ENCODE results near the gene EXOC3L4. TPM values are rescaled to one million over a fixed set of nuclear protein-coding genes. Genes with fewer than 3 reads are reported as not detected.

EXOC3L4 gene
- total RNA-seq, 2 donors from 2014 or later, result 0.27 to 2.0 TPM

DNA sequence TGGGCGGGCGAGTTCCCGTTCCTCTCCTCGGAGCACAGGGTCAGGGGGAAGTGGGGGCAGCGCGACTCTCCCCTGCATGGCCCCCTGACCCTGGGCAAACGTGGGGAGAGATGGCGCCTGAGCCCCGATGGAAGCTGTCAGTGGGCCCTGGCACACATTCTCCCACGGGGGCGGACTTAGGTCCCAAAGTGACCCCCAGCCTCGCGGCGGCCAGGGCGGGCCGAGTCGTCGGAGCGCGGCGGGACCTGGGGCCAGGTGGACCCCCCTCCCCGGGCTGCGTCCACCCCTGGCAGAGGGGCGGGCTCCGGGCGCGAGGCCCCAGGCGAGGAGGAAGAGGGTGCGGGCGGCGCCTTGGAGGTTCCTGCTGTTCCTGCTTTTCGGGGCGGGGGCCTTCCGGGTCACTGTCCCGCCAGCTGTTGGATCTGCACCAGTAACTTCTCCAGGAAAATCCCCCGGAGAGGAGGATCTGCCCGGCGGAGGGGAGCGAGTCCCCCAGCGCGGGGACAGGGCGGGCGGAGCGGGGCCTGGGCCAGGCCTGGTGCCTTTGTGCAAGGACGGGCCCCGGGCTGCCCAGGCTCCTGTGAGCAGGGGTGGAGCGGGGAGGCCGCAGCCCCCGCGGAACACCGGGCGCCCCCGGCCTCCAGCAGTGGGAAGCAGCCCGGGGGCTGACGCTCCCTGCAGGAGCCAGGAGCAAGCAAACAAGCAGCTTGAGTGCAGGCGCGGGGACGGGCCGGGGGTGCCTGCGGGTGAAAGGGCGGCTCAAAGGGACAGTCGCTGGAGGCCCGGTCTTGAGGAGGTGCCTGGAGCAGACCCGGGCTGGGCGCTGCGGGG is 44.0 kb downstream of the EXOC3L4 start:
- H3K27ac ChIP-seq, result peak overlapping the region; percentile 14 to 30
- no peaks in the 10 kb centered on the region for H3K36me3 ChIP-seq
- 37% methylated on average over 52 of the region's 66 CpGs for WGBS
- TF ChIP-seq POLR2A (IDR thresholded peaks at IDR 0.05) (no peak), POLR2AphosphoS5 (IDR thresholded peaks at IDR 0.05) (no peak)
- TF ChIP-seq, protein P1, sequence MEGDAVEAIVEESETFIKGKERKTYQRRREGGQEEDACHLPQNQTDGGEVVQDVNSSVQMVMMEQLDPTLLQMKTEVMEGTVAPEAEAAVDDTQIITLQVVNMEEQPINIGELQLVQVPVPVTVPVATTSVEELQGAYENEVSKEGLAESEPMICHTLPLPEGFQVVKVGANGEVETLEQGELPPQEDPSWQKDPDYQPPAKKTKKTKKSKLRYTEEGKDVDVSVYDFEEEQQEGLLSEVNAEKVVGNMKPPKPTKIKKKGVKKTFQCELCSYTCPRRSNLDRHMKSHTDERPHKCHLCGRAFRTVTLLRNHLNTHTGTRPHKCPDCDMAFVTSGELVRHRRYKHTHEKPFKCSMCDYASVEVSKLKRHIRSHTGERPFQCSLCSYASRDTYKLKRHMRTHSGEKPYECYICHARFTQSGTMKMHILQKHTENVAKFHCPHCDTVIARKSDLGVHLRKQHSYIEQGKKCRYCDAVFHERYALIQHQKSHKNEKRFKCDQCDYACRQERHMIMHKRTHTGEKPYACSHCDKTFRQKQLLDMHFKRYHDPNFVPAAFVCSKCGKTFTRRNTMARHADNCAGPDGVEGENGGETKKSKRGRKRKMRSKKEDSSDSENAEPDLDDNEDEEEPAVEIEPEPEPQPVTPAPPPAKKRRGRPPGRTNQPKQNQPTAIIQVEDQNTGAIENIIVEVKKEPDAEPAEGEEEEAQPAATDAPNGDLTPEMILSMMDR (IDR thresholded peaks at IDR 0.05), result no peak
- no peaks in the 10 kb centered on the region for H3K9me3 ChIP-seq
- DNase-seq (ENCODE audit: low spot score), result no peak
- intact Hi-C loops (cut with DNase I), result no loop called here
- H3K27me3 ChIP-seq (replicated peaks; ENCODE audit: insufficient read depth), result no peaks in the 10 kb centered on the region
- no peaks in the 10 kb centered on the region for H3K4me1 ChIP-seq (replicated peaks)
- peak overlapping the region; percentile 0 to 5 for H3K4me3 ChIP-seq

DNA sequence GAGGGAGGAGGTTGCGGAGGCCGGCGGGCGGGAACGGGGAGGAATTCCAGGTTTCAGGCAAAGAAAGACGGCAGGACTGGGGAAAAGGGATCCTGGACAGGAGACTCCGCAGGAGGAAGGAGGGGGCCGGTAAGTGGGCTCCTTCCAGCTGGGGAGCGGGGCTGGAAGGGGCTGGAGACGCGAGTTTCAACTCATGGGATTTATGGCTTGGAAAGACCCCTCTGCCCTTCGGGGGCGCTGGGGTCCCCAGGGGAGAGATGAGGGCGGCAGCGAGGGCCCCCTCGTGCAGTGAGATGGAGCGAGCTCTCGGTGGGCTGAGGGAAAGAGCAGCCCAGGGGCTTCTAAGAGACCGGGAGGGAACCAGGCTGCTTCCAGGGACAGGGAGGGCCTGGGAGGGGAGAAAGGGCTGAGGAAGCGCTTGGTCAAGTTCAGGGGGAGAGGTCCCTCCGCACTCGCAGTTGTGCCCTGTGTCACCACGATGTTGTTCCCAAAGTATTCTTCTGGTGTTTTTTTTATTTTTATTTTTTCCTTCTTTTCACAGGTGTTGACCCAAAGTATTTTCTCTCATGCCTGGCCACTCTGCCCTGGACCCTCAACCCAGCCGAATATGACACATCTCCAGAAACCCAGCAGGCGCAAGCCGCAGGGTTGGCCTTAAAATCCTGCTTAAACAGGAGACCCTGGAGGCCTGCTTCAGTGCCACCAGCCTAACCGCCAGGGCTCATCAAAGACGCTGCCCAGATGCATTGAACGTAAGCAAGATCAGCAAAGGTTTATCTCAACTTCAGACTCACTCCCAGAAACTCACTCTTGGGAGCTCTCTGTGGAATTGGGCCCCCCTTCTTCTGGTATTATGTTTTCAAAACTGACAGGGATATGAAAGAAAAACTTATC is 44.9 kb downstream of the EXOC3L4 start:
- H3K4me1 ChIP-seq (replicated peaks), result no peaks in the 10 kb centered on the region
- peak overlapping the region; percentile 0 to 5 for H3K4me3 ChIP-seq
- H3K27me3 ChIP-seq (replicated peaks; ENCODE audit: insufficient read depth), result no peaks in the 10 kb centered on the region
- H3K9me3 ChIP-seq, result no peaks in the 10 kb centered on the region
- H3K36me3 ChIP-seq, result no peaks in the 10 kb centered on the region
- H3K27ac ChIP-seq, result peak overlapping the region; percentile 14 to 30
- intact Hi-C loops (cut with DNase I), result no loop called here
- DNase-seq (ENCODE audit: low spot score), result no peak
- TF ChIP-seq POLR2AphosphoS5 (IDR thresholded peaks at IDR 0.05), result no peak
- no peak for TF ChIP-seq POLR2A (IDR thresholded peaks at IDR 0.05)
- 59% methylated on average over 29 of the region's 29 CpGs for WGBS

DNA sequence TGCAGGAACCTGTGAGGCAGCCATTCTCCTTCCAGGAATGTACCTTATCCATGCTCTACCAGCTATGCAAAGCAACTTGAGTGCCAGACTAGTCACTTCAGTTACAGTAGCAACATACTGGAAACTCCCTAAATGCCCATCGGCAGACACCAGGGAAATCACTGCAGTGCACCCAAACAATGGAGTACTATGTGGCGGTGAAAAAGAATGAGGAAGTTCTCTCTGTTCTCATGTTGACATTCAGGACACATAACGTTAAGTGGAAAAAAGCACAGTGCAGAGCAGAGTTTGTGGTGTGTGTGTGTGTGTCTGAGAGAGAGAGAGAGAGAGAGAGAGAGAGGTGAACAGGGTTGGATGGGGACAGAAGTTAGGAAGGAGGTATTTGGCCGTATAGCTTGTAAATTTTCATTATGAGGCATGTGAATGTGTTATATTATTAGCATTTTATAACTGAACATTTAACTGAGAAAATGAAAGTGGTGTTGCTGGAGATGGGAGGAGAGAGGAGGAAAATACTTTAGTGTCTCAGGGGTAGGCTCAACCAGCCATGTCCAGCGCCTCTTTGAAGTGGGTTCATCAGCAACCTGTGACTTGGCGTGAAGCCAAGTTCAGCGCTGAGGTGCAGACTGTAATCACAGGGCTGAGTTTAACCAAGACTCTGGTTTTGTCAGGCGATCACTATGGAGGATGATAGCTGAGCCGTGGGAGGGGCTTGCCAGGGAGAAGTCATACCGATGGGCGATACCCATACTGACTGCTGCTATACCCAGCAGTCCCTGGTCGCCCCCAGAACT is 46.0 kb downstream of the EXOC3L4 start:
- Histone ChIP-seq H3K4me3 (no peak overlapping the region), H3K36me3 (no peaks in the 10 kb centered on the region), H3K27me3 (replicated peaks; ENCODE audit: insufficient read depth) (no peaks in the 10 kb centered on the region), H3K9me3 (no peaks in the 10 kb centered on the region), H3K27ac (no peak overlapping the region), H3K4me1 (replicated peaks) (no peaks in the 10 kb centered on the region)
- TF ChIP-seq POLR2AphosphoS5 (IDR thresholded peaks at IDR 0.05), result no peak
- no peak for DNase-seq (ENCODE audit: low spot score)
- intact Hi-C loops (cut with DNase I), result no loop called here
- 45% methylated on average over 12 of the region's 12 CpGs for WGBS

DNA sequence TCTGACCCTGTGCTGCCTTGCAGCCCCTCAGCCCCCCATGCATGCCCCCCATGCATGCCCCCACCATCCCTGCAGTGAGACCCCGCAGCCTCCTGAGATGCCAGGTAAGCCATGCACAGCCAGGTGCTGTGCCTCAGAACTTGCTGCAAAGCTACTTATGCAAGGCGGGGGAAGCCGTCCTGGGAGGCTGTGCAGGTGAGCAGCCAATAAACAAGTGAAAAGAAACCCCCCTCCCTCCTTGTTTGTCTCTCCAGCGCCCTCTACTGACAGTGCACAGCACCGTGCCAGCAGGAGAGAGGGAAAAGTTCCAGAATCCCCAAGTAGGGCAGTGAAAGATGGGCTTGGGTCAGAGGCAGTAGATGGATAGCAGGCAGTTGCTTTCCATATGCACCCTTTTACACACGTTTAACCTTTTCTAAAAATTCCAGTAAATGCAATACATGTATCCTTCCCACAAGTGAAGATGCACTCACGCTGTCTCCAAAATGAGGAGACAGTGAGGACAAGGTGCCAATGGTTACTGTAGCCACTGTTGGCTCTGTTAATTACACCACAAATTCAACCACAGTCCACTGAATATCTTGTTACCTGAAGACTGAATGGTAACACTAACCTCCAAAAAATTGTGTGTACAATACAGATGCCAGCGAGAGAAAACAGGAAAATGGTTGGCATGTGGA is 46.7 kb downstream of the EXOC3L4 start:
- no peak for DNase-seq (ENCODE audit: low spot score)
- intact Hi-C loops (cut with DNase I), result no loop called here

DNA sequence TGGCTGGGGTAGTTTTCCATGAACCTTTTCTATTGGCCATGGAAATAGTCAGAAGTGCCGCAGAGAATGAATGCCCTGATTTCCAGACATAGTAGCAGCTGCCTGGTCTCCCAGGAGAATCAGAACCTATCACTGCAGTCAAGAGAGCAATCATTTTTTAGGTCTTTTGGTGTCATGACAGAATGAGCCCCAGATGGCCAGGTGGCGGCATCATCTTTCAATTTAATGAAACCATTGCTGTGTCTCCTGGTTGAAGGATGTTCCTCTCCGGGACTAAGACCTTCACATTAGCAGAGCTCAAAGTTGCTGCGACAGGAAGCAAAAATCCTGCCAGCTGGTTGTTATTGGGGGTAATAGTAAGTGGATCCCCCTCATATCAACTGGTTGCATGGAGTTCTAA is 47.5 kb downstream of the EXOC3L4 start:
- intact Hi-C loops (cut with DNase I), result no loop called here
- Histone ChIP-seq H3K27me3 (replicated peaks; ENCODE audit: insufficient read depth) (no peaks in the 10 kb centered on the region), H3K4me1 (replicated peaks) (no peaks in the 10 kb centered on the region), H3K27ac (no peak overlapping the region), H3K9me3 (no peaks in the 10 kb centered on the region), H3K36me3 (no peaks in the 10 kb centered on the region), H3K4me3 (no peak overlapping the region)
- 94% methylated on average over 4 of the region's 4 CpGs for WGBS
- no peak for DNase-seq (ENCODE audit: low spot score)
- TF ChIP-seq, protein P1 (IDR thresholded peaks at IDR 0.05), result no peak
- TF ChIP-seq POLR2A (IDR thresholded peaks at IDR 0.05), result no peak
- TF ChIP-seq POLR2AphosphoS5 (IDR thresholded peaks at IDR 0.05), result no peak

More for the DNA sequence above, 46.7 kb downstream of the EXOC3L4 start:
- Histone ChIP-seq H3K4me3 (no peak overlapping the region), H3K27me3 (replicated peaks; ENCODE audit: insufficient read depth) (no peaks in the 10 kb centered on the region), H3K9me3 (no peaks in the 10 kb centered on the region), H3K36me3 (no peaks in the 10 kb centered on the region), H3K4me1 (replicated peaks) (no peaks in the 10 kb centered on the region), H3K27ac (no peak overlapping the region)
- WGBS, result 37% methylated on average over 8 of the region's 8 CpGs
- TF ChIP-seq POLR2A (IDR thresholded peaks at IDR 0.05), result no peak
- TF ChIP-seq, protein P1 (IDR thresholded peaks at IDR 0.05), result peak in 3 of 4 experiments; percentile 40 to 57 (median 43)

All from prostate gland (tissue), 2 donors.